Effector memory CD4-positive, alpha-beta T cell (primary cell): ENCODE measurements around the gene RFX8.
A peak's percentile ranks its signal among the peaks of the same experiment; 100 is the strongest.
"Not testable (repeated sequence)": the region's sequence is repeated elsewhere in the genome, so short reads cannot be mapped to it uniquely, and the experiment has no call there.

ENCODE experiments used
- DNase-seq, 3 donors: peaks; one replicate each; pipeline ENCODE4 v3.0.0-alpha.2; 2020
- H3K27ac ChIP-seq: 2 replicates; pipeline ENCODE4 v1.7.0; 2013; ENCODE audit warnings: mild to moderate bottlenecking, low read length, moderate library complexity; ENCODE audit not compliant: insufficient read depth, poor library complexity, severe bottlenecking
- H3K27me3 ChIP-seq: replicated peaks from 2 replicates; pipeline ENCODE4 v1.7.0; 2013; ENCODE audit warnings: mild to moderate bottlenecking, low read length; ENCODE audit not compliant: insufficient read depth, control insufficient read depth, poor library complexity, severe bottlenecking
- H3K36me3 ChIP-seq: 2 replicates; pipeline ENCODE4 v1.7.0; 2013; ENCODE audit warnings: mild to moderate bottlenecking, low read length, moderate library complexity; ENCODE audit not compliant: control insufficient read depth, insufficient read depth
- H3K4me1 ChIP-seq: 2 replicates; pipeline ENCODE4 v1.7.0; 2013; ENCODE audit warnings: low read length, mild to moderate bottlenecking; ENCODE audit not compliant: control insufficient read depth, insufficient read depth, poor library complexity, severe bottlenecking
- H3K4me3 ChIP-seq: 2 replicates; pipeline ENCODE4 v1.7.0; 2013; ENCODE audit warnings: low read length, low read depth, mild to moderate bottlenecking; ENCODE audit not compliant: insufficient read depth, poor library complexity, severe bottlenecking
- H3K9me3 ChIP-seq: 2 replicates; pipeline ENCODE4 v1.7.0; 2013; ENCODE audit warnings: mild to moderate bottlenecking, low read length, moderate library complexity; ENCODE audit not compliant: control insufficient read depth

RFX8 gene

DNA sequence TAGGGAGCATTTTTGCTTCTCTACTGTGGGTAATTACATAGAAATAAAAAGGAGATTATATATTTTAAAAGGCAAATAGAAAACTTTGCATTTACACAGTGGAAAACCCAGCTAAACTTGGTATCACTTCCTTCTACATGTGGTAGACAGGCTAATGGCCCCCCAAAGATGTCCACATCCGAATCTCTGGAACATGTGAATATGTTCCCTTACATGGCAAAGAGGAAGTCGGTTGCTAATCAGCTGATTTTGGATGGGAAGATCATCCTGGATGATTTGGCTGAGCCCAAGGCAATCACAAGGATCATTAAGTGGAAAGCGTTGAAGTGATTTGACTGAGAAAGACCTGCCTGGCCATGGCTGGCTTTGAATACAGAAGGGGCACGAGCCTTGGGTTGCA, 113.8 kb downstream of the RFX8 start:
- Histone ChIP-seq H3K27ac (no peak overlapping the region), H3K9me3 (no peaks in the 10 kb centered on the region), H3K4me3 (peak overlapping the region; percentile 18), H3K27me3 (no peaks in the 10 kb centered on the region), H3K4me1 (peaks cover 21% of the 10 kb centered on the region), H3K36me3 (no peaks in the 10 kb centered on the region)
- no peak for DNase-seq

DNA sequence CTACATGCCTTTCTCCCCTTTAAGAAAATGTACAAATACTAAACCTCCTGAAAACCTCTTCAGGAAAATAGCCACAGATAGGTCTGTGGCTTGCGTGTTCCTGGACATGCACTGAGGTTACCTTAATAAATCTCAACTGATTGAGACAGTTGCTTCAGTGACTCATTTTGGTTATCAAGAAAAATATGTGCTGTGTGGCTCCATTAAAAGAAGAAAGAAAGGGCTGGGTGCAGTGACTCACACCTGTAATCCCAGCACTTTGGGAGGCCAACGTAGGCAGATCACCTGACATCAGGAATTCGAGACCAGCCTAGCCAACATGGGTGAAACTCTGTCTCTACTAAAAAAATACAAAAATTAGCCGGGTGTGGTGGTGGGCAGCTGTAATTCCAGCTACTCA, 114.7 kb downstream of the RFX8 start:
- Histone ChIP-seq H3K36me3 (no peaks in the 10 kb centered on the region), H3K4me1 (peaks cover 21% of the 10 kb centered on the region), H3K27ac (no peak overlapping the region), H3K4me3 (no peak overlapping the region), H3K27me3 (no peaks in the 10 kb centered on the region), H3K9me3 (no peaks in the 10 kb centered on the region)
- no peak for DNase-seq

GRCh38 chr2:101359410-101359954, 115.4 kb downstream of the RFX8 start:
- H3K36me3 ChIP-seq, result no peaks in the 10 kb centered on the region
- H3K9me3 ChIP-seq, result no peaks in the 10 kb centered on the region
- H3K27ac ChIP-seq, result no peak overlapping the region
- H3K27me3 ChIP-seq, result no peaks in the 10 kb centered on the region
- DNase-seq, result no peak
- no peak overlapping the region for H3K4me3 ChIP-seq
- H3K4me1 ChIP-seq, result peaks cover 21% of the 10 kb centered on the region

DNA sequence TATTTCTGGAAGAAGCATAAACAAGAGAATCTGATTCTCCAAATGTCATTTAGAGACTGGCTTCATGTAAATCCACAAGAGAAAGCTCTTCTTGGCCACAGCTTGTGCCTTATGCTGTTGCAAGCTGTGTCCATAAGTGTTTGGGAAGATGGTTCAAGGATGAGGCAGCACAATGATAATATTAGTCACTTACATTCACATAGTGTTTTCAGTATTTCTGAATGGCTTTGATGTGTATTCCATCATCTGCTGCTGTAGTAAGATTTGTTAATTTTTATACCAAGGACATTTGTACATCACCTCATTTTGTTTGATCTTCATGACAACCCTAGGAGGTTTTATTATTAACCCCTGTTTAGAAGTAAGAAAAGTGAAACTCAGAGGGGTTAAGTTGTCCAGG, 117.5 kb downstream of the RFX8 start:
- Histone ChIP-seq H3K9me3 (no peaks in the 10 kb centered on the region), H3K27me3 (no peaks in the 10 kb centered on the region), H3K27ac (no peak overlapping the region), H3K4me3 (no peak overlapping the region), H3K36me3 (no peaks in the 10 kb centered on the region), H3K4me1 (peaks cover 17% of the 10 kb centered on the region)
- no peak for DNase-seq

DNA sequence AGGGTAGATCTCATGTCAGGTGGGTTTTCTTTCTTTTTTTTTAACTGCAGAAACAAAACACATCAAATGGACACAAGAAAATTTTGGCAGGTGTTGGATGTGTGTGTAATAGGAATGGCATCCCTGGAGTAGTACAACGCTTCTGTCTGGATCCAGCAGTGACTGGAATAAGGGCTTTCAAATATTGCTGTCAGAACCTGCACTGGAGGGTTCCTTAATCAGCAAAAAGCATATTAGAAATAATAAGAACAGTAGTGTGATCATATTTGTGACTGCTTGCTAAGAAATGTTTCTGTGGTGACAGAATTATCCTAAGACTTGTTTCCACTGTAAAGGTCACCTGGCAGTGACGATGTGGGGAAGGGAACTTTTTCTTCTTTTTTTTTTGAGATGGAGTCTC, 118.4 kb downstream of the RFX8 start:
- Histone ChIP-seq H3K4me1 (peaks cover 8% of the 10 kb centered on the region), H3K4me3 (no peak overlapping the region), H3K27ac (no peak overlapping the region), H3K36me3 (no peaks in the 10 kb centered on the region), H3K9me3 (no peaks in the 10 kb centered on the region), H3K27me3 (no peaks in the 10 kb centered on the region)
- no peak for DNase-seq

- Histone ChIP-seq H3K27ac (no peak overlapping the region), H3K4me1 (peaks cover 3% of the 10 kb centered on the region), H3K4me3 (no peak overlapping the region), H3K36me3 (no peaks in the 10 kb centered on the region), H3K27me3 (no peaks in the 10 kb centered on the region), H3K9me3 (no peaks in the 10 kb centered on the region)
- DNase-seq, result no peak
Observed at GRCh38 chr2:101356055-101356454, 118.9 kb downstream of the RFX8 start.

DNA sequence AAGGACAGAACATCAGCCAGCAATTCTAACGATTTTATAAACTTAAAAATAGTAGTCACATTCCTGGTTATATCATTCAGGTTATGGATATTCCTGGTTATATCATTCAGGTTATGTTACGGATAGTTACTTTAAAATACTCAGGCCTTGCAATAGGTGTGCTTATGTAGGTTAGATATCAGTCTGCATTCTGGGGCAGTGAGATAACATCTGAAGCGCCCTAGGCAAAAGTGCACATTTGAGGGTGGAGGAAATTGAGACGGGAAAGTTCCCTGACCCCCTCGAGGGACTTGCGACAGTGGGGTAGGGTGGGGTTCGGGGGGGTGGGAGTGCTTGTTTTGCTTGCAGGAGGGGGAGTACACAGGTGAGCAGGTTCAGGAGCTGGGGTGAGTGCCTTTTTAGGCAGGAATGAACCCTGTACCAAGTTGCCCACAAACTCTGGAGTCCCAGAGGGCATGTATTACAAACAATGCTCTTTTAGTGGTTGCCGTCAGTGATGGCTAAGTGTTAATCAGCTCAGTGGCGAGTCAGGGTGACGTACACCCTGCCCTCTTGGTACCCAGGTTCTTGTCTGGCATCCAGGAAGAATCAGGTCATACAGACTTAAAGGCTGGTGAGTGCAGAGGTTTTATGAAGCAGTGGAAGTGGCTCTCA, 119.4 kb downstream of the RFX8 start:
- H3K4me1 ChIP-seq, result no peaks in the 10 kb centered on the region
- no peak overlapping the region for H3K4me3 ChIP-seq
- H3K9me3 ChIP-seq, result no peaks in the 10 kb centered on the region
- H3K27me3 ChIP-seq, result no peaks in the 10 kb centered on the region
- no peak overlapping the region for H3K27ac ChIP-seq
- no peak for DNase-seq
- H3K36me3 ChIP-seq, result no peaks in the 10 kb centered on the region

- Histone ChIP-seq H3K27ac (no peak overlapping the region), H3K4me1 (no peaks in the 10 kb centered on the region)
- DNase-seq, result no peak
Observed at GRCh38 chr2:101354420-101355311, 120.2 kb downstream of the RFX8 start.

DNA sequence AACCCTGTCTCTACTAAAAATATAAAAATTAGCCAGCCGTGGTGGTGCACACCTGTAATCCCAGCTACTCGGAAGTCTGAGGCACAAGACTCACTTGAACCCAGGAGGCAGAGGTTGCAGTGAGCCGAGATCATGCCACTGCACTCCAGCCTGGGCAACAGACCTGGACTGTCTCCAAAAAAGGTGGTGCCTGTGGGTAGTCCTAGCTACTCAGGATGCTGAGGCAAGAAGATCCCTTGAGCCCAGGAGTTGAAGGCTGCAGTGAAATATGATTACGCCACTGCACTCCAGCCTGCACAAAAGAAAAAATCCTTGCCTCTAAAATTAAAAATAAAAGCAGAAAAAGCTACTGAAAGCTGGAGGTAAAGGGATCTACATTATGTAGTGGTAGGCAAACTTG, 122.3 kb downstream of the RFX8 start:
- not testable (repeated sequence) for DNase-seq, H3K4me3 ChIP-seq, H3K36me3 ChIP-seq, H3K4me1 ChIP-seq, H3K9me3 ChIP-seq, H3K27ac ChIP-seq, H3K27me3 ChIP-seq

More at GRCh38 chr2:101354420-101355311, 120.2 kb downstream of the RFX8 start:
- H3K27me3 ChIP-seq, result no peaks in the 10 kb centered on the region
- no peaks in the 10 kb centered on the region for H3K9me3 ChIP-seq
- H3K36me3 ChIP-seq, result no peaks in the 10 kb centered on the region
- H3K4me3 ChIP-seq, result no peak overlapping the region

- H3K4me3 ChIP-seq, result no peak overlapping the region
- H3K36me3 ChIP-seq, result no peaks in the 10 kb centered on the region
- no peak for DNase-seq
- H3K27me3 ChIP-seq, result no peaks in the 10 kb centered on the region
- no peaks in the 10 kb centered on the region for H3K9me3 ChIP-seq
- no peaks in the 10 kb centered on the region for H3K4me1 ChIP-seq
- H3K27ac ChIP-seq, result no peak overlapping the region
Observed at GRCh38 chr2:101351207-101351606, 123.7 kb downstream of the RFX8 start.
